ENCODE results near the gene CDH6. TPM values are rescaled to one million over a fixed set of nuclear protein-coding genes. Genes with fewer than 3 reads are reported as not detected.

Gene CDH6
- total RNA-seq, 2 donors from 2014 or later = 3.2 to 15.9 TPM

GRCh38 chr5:31235381-31235780 is 41.9 kb downstream of the CDH6 start:
- no peak overlapping the region for H3K27ac ChIP-seq
- H3K36me3 ChIP-seq = no peaks in the 10 kb centered on the region
- DNase-seq (ENCODE audit: low spot score) = no peak
- ATAC-seq (ENCODE audit: insufficient number of reproducible peaks, low FRiP score, low read depth) = no peak
- no peaks in the 10 kb centered on the region for H3K27me3 ChIP-seq (replicated peaks; ENCODE audit: insufficient read depth)
- no peaks in the 10 kb centered on the region for H3K9me3 ChIP-seq
- TF ChIP-seq, protein P1, sequence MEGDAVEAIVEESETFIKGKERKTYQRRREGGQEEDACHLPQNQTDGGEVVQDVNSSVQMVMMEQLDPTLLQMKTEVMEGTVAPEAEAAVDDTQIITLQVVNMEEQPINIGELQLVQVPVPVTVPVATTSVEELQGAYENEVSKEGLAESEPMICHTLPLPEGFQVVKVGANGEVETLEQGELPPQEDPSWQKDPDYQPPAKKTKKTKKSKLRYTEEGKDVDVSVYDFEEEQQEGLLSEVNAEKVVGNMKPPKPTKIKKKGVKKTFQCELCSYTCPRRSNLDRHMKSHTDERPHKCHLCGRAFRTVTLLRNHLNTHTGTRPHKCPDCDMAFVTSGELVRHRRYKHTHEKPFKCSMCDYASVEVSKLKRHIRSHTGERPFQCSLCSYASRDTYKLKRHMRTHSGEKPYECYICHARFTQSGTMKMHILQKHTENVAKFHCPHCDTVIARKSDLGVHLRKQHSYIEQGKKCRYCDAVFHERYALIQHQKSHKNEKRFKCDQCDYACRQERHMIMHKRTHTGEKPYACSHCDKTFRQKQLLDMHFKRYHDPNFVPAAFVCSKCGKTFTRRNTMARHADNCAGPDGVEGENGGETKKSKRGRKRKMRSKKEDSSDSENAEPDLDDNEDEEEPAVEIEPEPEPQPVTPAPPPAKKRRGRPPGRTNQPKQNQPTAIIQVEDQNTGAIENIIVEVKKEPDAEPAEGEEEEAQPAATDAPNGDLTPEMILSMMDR (IDR thresholded peaks at IDR 0.05) = no peak
- peaks cover 6 to 11% of the 10 kb centered on the region in 2 donors for H3K4me1 ChIP-seq (ENCODE audit: control insufficient read depth in 1 of 2, low read depth in 2 of 2)
- H3K4me3 ChIP-seq = no peak overlapping the region

DNA sequence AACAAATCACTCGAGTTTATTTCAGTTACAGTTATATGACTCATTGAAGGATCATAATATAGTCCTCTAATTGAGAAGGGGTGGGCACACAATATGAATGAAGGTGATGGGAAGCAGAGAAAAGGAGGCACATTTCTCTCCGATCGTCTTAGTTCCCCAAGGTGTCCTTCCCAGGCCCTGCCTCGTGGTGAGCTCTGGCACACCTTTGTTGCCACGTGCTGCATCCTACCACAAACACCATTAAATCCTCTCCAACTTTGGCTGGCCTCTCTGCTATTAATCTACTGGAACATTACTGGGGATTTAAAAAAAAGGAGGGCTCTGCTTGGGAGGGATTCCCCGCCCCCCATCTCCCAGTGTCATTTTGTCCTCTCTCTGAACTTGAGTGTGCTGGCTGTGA is 42.9 kb downstream of the CDH6 start:
- no peak for ATAC-seq (ENCODE audit: insufficient number of reproducible peaks, low FRiP score, low read depth)
- TF ChIP-seq, protein P1 (IDR thresholded peaks at IDR 0.05) = no peak
- no peak for DNase-seq (ENCODE audit: low spot score)
- Histone ChIP-seq H3K9me3 (no peaks in the 10 kb centered on the region), H3K36me3 (no peaks in the 10 kb centered on the region), H3K27ac (no peak overlapping the region), H3K27me3 (replicated peaks; ENCODE audit: insufficient read depth) (no peaks in the 10 kb centered on the region), H3K4me1 (ENCODE audit: control insufficient read depth in 1 of 2, low read depth in 2 of 2) (peaks cover 3 to 5% of the 10 kb centered on the region in 2 donors), H3K4me3 (no peak overlapping the region)

DNA sequence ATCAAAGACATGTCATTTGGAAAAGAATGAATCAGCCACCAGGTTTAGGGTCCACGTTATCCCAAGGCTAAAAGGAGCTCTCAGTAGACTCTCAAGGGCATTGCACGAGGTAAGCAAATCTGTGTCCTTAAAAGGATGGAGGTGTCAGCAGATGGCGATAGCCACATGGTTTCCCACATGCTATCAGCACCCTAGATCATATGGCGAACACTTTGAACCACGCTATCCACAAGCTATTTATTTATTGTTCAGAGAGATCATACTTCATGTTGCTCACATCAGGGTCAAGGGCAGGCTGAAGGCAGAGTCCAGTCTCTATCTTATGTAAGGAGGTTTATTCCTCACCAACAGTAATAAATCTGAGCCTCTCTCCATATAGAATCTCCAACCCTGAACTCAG is 43.7 kb downstream of the CDH6 start:
- DNase-seq (ENCODE audit: low spot score) (no peak), ATAC-seq (ENCODE audit: insufficient number of reproducible peaks, low FRiP score, low read depth) (no peak)
- H3K9me3 ChIP-seq = no peaks in the 10 kb centered on the region
- TF ChIP-seq, protein P1 (IDR thresholded peaks at IDR 0.05) = no peak
- H3K36me3 ChIP-seq = no peaks in the 10 kb centered on the region
- peaks cover 0 to 3% of the 10 kb centered on the region in 2 donors for H3K4me1 ChIP-seq (ENCODE audit: control insufficient read depth in 1 of 2, low read depth in 2 of 2)
- H3K27me3 ChIP-seq (replicated peaks; ENCODE audit: insufficient read depth) = no peaks in the 10 kb centered on the region
- no peak overlapping the region for H3K27ac ChIP-seq
- H3K4me3 ChIP-seq = no peak overlapping the region

DNA sequence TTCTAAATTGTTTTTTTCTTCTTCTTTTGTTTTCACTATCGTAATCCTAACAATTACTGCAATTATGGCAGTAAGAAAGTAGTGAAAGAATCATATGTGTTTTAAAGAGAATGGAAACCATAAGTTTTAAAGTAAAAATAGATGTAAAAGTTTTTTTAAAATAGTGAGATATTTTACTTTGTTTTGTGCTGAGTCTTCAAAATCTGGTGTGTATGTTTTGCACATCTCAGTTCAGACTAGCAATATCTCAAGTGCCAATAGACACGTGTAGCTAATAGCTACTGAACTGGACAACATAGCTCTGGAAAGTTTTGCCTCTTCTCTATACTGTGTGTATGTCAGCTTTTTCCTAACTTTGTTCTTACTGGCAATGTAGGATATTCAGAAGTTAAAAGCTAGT is 45.0 kb downstream of the CDH6 start:
- DNase-seq (ENCODE audit: low spot score) (no peak), ATAC-seq (ENCODE audit: insufficient number of reproducible peaks, low FRiP score, low read depth) (no peak)
- no peaks in the 10 kb centered on the region for H3K36me3 ChIP-seq
- H3K9me3 ChIP-seq = no peaks in the 10 kb centered on the region
- TF ChIP-seq, protein P1 (IDR thresholded peaks at IDR 0.05) = no peak
- no peaks in the 10 kb centered on the region for H3K4me1 ChIP-seq (ENCODE audit: control insufficient read depth in 1 of 2, low read depth in 2 of 2)
- no peak overlapping the region for H3K4me3 ChIP-seq
- no peak overlapping the region for H3K27ac ChIP-seq
- no peaks in the 10 kb centered on the region for H3K27me3 ChIP-seq (replicated peaks; ENCODE audit: insufficient read depth)

DNA sequence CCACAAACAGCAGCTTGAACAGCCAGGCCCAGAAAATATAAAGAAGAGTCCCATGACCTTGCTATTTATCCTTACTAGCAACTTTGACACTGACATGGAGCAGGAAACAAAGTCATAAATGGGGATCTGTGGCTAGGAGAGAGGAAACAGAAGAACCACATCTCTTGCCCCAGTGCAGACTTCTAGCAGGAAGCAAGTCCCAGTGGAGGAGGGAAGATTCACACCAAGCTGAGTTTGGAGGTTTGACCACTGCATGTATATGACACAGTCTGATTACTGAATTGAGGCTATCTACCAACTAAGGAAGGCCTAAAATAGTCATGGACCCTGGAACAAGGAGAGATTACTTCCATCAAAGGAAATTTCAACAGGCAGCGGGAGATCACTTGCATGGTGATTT is 51.4 kb downstream of the CDH6 start:
- Histone ChIP-seq H3K27me3 (replicated peaks; ENCODE audit: insufficient read depth) (no peaks in the 10 kb centered on the region), H3K9me3 (no peaks in the 10 kb centered on the region), H3K27ac (no peak overlapping the region), H3K4me3 (no peak overlapping the region), H3K4me1 (ENCODE audit: control insufficient read depth in 1 of 2, low read depth in 2 of 2) (no peaks in the 10 kb centered on the region), H3K36me3 (no peaks in the 10 kb centered on the region)
- DNase-seq (ENCODE audit: low spot score) (no peak), ATAC-seq (ENCODE audit: insufficient number of reproducible peaks, low FRiP score, low read depth) (no peak)
- TF ChIP-seq, protein P1 (IDR thresholded peaks at IDR 0.05) = no peak

Data from thoracic aorta (tissue), 2 donors.